ENCODE results near the gene NR0B1.

DNA sequence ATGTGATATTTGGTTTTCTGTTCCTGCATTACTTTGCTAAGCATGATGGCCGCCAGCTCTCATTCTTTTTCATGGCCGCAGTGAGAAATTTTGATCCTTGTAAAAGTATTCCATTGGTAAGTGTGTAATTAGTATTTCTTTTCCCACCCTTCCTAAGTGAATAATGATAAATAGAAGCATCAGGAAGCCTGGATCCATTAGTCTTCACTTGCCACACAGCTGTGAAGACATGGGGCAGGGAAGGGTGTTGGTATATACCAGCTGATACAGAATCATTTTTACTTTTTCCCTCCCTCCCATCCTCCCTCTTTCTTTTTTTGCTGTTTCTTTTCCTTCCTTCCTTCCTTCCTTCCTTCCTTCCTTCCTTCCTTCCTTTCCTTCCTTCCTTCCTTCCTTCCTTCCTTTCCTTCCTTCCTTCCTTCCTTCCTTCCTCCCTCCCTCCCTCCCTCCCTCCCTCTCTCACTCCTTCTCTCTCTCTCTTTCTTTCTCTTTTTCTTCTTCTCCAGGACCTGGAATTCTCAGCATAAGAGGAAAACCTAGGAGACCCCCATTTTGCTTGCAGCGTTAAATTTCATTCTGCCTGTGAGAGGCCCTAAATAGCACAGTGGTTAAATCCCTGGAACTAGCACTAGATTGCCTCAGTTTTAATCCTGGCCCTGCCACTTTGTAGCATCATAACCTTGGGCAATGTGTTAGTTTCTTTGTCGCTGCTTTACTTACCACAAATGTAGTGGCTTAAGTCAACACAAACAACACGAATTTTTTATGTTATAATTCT is 1.4 kb upstream of the NR0B1 start:
- no peak for TF ChIP-seq EZH2 (IDR thresholded peaks at IDR 0.05; ENCODE audit: low read length, unreplicated experiment)
- TF ChIP-seq, protein P1, sequence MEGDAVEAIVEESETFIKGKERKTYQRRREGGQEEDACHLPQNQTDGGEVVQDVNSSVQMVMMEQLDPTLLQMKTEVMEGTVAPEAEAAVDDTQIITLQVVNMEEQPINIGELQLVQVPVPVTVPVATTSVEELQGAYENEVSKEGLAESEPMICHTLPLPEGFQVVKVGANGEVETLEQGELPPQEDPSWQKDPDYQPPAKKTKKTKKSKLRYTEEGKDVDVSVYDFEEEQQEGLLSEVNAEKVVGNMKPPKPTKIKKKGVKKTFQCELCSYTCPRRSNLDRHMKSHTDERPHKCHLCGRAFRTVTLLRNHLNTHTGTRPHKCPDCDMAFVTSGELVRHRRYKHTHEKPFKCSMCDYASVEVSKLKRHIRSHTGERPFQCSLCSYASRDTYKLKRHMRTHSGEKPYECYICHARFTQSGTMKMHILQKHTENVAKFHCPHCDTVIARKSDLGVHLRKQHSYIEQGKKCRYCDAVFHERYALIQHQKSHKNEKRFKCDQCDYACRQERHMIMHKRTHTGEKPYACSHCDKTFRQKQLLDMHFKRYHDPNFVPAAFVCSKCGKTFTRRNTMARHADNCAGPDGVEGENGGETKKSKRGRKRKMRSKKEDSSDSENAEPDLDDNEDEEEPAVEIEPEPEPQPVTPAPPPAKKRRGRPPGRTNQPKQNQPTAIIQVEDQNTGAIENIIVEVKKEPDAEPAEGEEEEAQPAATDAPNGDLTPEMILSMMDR (conservative IDR thresholded peaks at IDR 0.05; ENCODE audit: low read depth, low read length): no peak
